Heart left ventricle (tissue), 13 donors: ENCODE results near the gene EXOC8.

ENCODE experiments used
- CTCF ChIP-seq, 12 donors: fragments of 200-600 bp; sonication (generic) in 4 of 12; IDR thresholded peaks; one replicate each; pipeline versions ENCODE4 v1.5.0 to v1.8.0; 2018 to 2022; ENCODE audit warnings: antibody characterized with exemption in 12 of 12, mild to moderate bottlenecking in 5 of 12
- POLR2A ChIP-seq, 2 donors: fragments of 450-650 bp; IDR thresholded peaks; one replicate each; pipeline ENCODE4 v1.6.1; 2017; ENCODE audit warnings: antibody characterized with exemption in 2 of 2, mild to moderate bottlenecking in 2 of 2, moderate library complexity in 2 of 2
- donor health status: ischemic (EF 13 %, LVEDD 7.1; RV severe dilation, severe dysfunction).
- donor health status: DM: no; HTN: yes; CAD: no.
- donor health status: DM: no; HTN: no; CAD: no.
- donor health status: ischemic (EF 25% LVEDD 6.9; RV normal size, moderate dysfunction).
- donor health status: ischemic (EF 25% LVEDD 5.7; RV mildly dilated, moderate dysfunction).
- donor health status: ischemic (EF 35%, LVEDD 5.7; RV mildly dilated, moderate dysfunction).
- donor health status: nonischemic (EF 11% LVEDD 7.7; RV severe dilation, severe dysfunction).
- donor health status: DM: yes; HTN: yes; CAD: no.
- donor health status: PGD.
- donor health status: ischemic (EF 29% LVEDD 5.4; RV normal size, mild dysfunction).
- donor health status: nonischemic (EF 23%, LVEDD 6.1; RV moderate dilation, normal function).

GRCh38 chr1:231338270-231339128 lies 847 bp upstream of the EXOC8 start, which contains the start of gene SPRTN:
- TF ChIP-seq POLR2A (IDR thresholded peaks at IDR 0.05) (no peak), CTCF (IDR thresholded peaks at IDR 0.05) (no peak)
